Epidermal melanocyte (primary cell): ENCODE data around the gene NDUFA7.
"Not testable (repeated sequence)": the region's sequence is repeated elsewhere in the genome, so short reads cannot be mapped to it uniquely, and the experiment has no call there.

Source experiments
- DNase-seq: peaks from one replicate; pipeline ENCODE4 v3.0.0; 2011; ENCODE audit warnings: low spot score; ENCODE audit not compliant: insufficient read length

NDUFA7 gene

GRCh38 chr19:8321067-8321985 is at the start of gene NDUFA7, which contains the start of gene RPS28:
Gene NDUFA7 (minus strand): TSS chr19:8321375. CDS start chr19:8321358, 17 bp downstream.
Gene RPS28 (plus strand): TSS chr19:8321496. CDS start chr19:8321531, 35 bp downstream.
- peak; percentile 86 for DNase-seq

GRCh38 chr19:8370176-8371010 is 49.2 kb upstream of the NDUFA7 start:
- no peak for DNase-seq

GRCh38 chr19:8367327-8368001 is 46.3 kb upstream of the NDUFA7 start:
- DNase-seq: peak; percentile 99

GRCh38 chr19:8366961-8367326 is 45.8 kb upstream of the NDUFA7 start:
- DNase-seq: no peak

GRCh38 chr19:8366121-8366581 is 45.0 kb upstream of the NDUFA7 start:
- DNase-seq: no peak

GRCh38 chr19:8363803-8364771 is 42.9 kb upstream of the NDUFA7 start, which contains the start of gene ANGPTL4:
Gene ANGPTL4 (plus strand): TSS chr19:8364155. CDS start chr19:8364322, 167 bp downstream.
- DNase-seq: peak; percentile 79

- peak; percentile 81 for DNase-seq
These were observed 41.0 kb upstream of the NDUFA7 start for GRCh38 chr19:8361921-8362793.

GRCh38 chr19:8360196-8360595 is 39.0 kb upstream of the NDUFA7 start:
- DNase-seq: no peak

- no peak for DNase-seq
These were observed 37.8 kb upstream of the NDUFA7 start for GRCh38 chr19:8358948-8359347.

- DNase-seq: no peak
These were observed 35.9 kb upstream of the NDUFA7 start for GRCh38 chr19:8357007-8357521.

GRCh38 chr19:8355631-8356402 is 34.6 kb upstream of the NDUFA7 start:
- DNase-seq: peak; percentile 9

GRCh38 chr19:8352845-8353244 is 31.7 kb upstream of the NDUFA7 start:
- not testable (repeated sequence) for DNase-seq

- no peak for DNase-seq
These were observed 31.1 kb upstream of the NDUFA7 start for GRCh38 chr19:8352134-8352827.

GRCh38 chr19:8349629-8350372 is 28.6 kb upstream of the NDUFA7 start:
- DNase-seq: not testable (repeated sequence)

- DNase-seq: no peak
These were observed 22.3 kb upstream of the NDUFA7 start for GRCh38 chr19:8343483-8343844.

GRCh38 chr19:8342684-8343482 is 21.7 kb upstream of the NDUFA7 start, which contains the start of gene KANK3:
Gene KANK3 (minus strand): TSS chr19:8343262. CDS start chr19:8337828, 5,434 bp downstream.
- peak; percentile 98 for DNase-seq
